Measurements from ENCODE around the gene HOXD4.

DNA sequence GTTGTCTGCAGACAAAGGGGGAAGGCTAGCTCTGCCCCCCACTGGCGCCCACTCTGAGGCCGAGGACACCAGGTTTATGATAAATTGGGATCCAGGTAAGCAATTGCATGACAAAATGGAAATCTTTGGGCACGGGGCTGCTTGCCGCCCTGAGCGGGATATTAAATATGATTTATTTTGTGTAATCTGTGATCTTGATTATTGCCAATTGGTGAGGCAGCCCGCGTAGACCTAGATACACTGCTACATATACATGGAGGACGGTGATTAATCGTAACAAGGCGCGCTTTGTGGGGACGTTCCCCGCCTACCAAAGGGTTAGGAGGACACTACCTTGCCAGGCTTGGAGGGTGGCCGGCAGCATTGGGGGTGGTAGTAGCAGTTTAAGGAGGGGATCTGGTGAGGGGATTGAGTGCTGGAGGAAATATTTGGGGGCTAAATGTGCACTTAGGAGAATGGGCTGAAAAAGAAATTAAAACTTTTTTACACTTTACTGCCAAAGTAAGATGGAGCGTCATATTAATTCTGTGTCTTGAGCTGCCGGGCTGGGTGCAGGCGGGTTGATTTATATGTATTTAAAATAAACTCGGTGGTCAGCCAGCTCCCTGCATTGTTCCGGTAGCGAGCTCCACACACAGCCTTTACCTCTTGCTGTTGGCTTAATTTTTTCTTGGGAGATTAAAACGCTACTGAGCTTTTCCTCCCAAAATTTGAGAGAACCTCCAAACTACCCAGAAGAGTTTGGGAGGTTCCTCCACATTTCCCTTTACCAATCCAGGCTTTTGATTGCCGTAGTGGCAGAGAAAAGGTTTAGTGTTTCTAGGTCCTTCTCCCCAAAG lies 9.9 kb downstream of the HOXD4 start:
- TF ChIP-seq POLR2AphosphoS5 (IDR thresholded peaks at IDR 0.05; ENCODE audit: low read depth, low read length), result no peak
- TF ChIP-seq, protein P1, sequence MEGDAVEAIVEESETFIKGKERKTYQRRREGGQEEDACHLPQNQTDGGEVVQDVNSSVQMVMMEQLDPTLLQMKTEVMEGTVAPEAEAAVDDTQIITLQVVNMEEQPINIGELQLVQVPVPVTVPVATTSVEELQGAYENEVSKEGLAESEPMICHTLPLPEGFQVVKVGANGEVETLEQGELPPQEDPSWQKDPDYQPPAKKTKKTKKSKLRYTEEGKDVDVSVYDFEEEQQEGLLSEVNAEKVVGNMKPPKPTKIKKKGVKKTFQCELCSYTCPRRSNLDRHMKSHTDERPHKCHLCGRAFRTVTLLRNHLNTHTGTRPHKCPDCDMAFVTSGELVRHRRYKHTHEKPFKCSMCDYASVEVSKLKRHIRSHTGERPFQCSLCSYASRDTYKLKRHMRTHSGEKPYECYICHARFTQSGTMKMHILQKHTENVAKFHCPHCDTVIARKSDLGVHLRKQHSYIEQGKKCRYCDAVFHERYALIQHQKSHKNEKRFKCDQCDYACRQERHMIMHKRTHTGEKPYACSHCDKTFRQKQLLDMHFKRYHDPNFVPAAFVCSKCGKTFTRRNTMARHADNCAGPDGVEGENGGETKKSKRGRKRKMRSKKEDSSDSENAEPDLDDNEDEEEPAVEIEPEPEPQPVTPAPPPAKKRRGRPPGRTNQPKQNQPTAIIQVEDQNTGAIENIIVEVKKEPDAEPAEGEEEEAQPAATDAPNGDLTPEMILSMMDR (IDR thresholded peaks at IDR 0.05), result no peak

Data from SK-N-SH (cell line).